ENCODE results near the gene VGF.
"Not testable (repeated sequence)": the region's sequence is repeated elsewhere in the genome, so short reads cannot be mapped to it uniquely, and the experiment has no call there.

VGF gene

GRCh38 chr7:101118856-101119255 lies 46.5 kb downstream of the VGF start:
- Histone ChIP-seq H3K9ac (ENCODE audit: low read depth, low read length) (no peak overlapping the region), H3K4me3 (ENCODE audit: low read depth, low read length) (no peak overlapping the region), H3K9me3 (ENCODE audit: control insufficient read depth, insufficient read depth, low read length) (no peaks in the 10 kb centered on the region), H3K27me3 (ENCODE audit: control insufficient read depth, insufficient read depth, low read length) (no peaks in the 10 kb centered on the region), H3K4me1 (ENCODE audit: control insufficient read depth, insufficient read depth, low read length) (peaks cover 4% of the 10 kb centered on the region), H3K36me3 (ENCODE audit: control insufficient read depth, insufficient read depth, low read length) (no peaks in the 10 kb centered on the region)

- no peaks in the 10 kb centered on the region for H3K27me3 ChIP-seq (ENCODE audit: control insufficient read depth, insufficient read depth, low read length)
- no peaks in the 10 kb centered on the region for H3K36me3 ChIP-seq (ENCODE audit: control insufficient read depth, insufficient read depth, low read length)
- H3K4me3 ChIP-seq (ENCODE audit: low read depth, low read length): no peak overlapping the region
- H3K4me1 ChIP-seq (ENCODE audit: control insufficient read depth, insufficient read depth, low read length): peaks cover 2% of the 10 kb centered on the region
- no peak overlapping the region for H3K9ac ChIP-seq (ENCODE audit: low read depth, low read length)
- H3K9me3 ChIP-seq (ENCODE audit: control insufficient read depth, insufficient read depth, low read length): no peaks in the 10 kb centered on the region
Measured at GRCh38 chr7:101116898-101117297, 48.5 kb downstream of the VGF start.

- H3K36me3 ChIP-seq (ENCODE audit: control insufficient read depth, insufficient read depth, low read length): no peaks in the 10 kb centered on the region
- no peak overlapping the region for H3K9ac ChIP-seq (ENCODE audit: low read depth, low read length)
- peaks cover 2% of the 10 kb centered on the region for H3K4me1 ChIP-seq (ENCODE audit: control insufficient read depth, insufficient read depth, low read length)
- no peaks in the 10 kb centered on the region for H3K27me3 ChIP-seq (ENCODE audit: control insufficient read depth, insufficient read depth, low read length)
- H3K4me3 ChIP-seq (ENCODE audit: low read depth, low read length): no peak overlapping the region
- no peaks in the 10 kb centered on the region for H3K9me3 ChIP-seq (ENCODE audit: control insufficient read depth, insufficient read depth, low read length)
Measured at GRCh38 chr7:101115215-101115614, 50.2 kb downstream of the VGF start.

GRCh38 chr7:101114492-101114891 lies 50.9 kb downstream of the VGF start:
- H3K4me3 ChIP-seq (ENCODE audit: low read depth, low read length): no peak overlapping the region
- no peaks in the 10 kb centered on the region for H3K9me3 ChIP-seq (ENCODE audit: control insufficient read depth, insufficient read depth, low read length)
- H3K27me3 ChIP-seq (ENCODE audit: control insufficient read depth, insufficient read depth, low read length): no peaks in the 10 kb centered on the region
- peaks cover 2% of the 10 kb centered on the region for H3K4me1 ChIP-seq (ENCODE audit: control insufficient read depth, insufficient read depth, low read length)
- no peaks in the 10 kb centered on the region for H3K36me3 ChIP-seq (ENCODE audit: control insufficient read depth, insufficient read depth, low read length)
- H3K9ac ChIP-seq (ENCODE audit: low read depth, low read length): no peak overlapping the region

GRCh38 chr7:101113836-101114235 lies 51.5 kb downstream of the VGF start:
- no peaks in the 10 kb centered on the region for H3K36me3 ChIP-seq (ENCODE audit: control insufficient read depth, insufficient read depth, low read length)
- no peak overlapping the region for H3K4me3 ChIP-seq (ENCODE audit: low read depth, low read length)
- H3K27me3 ChIP-seq (ENCODE audit: control insufficient read depth, insufficient read depth, low read length): no peaks in the 10 kb centered on the region
- no peaks in the 10 kb centered on the region for H3K9me3 ChIP-seq (ENCODE audit: control insufficient read depth, insufficient read depth, low read length)
- no peak overlapping the region for H3K9ac ChIP-seq (ENCODE audit: low read depth, low read length)
- H3K4me1 ChIP-seq (ENCODE audit: control insufficient read depth, insufficient read depth, low read length): peaks cover 2% of the 10 kb centered on the region

GRCh38 chr7:101113140-101113539 lies 52.2 kb downstream of the VGF start:
- H3K4me3 ChIP-seq (ENCODE audit: low read depth, low read length); H3K27me3 ChIP-seq (ENCODE audit: control insufficient read depth, insufficient read depth, low read length); H3K9ac ChIP-seq (ENCODE audit: low read depth, low read length); H3K9me3 ChIP-seq (ENCODE audit: control insufficient read depth, insufficient read depth, low read length); H3K36me3 ChIP-seq (ENCODE audit: control insufficient read depth, insufficient read depth, low read length); H3K4me1 ChIP-seq (ENCODE audit: control insufficient read depth, insufficient read depth, low read length): not testable (repeated sequence)

Measured in iPS-15b (cell line).